Neural crest cell (in vitro differentiated cells): ENCODE data around the gene MED16. TPM values are rescaled to one million over a fixed set of nuclear protein-coding genes. Genes with fewer than 3 reads are reported as not detected.

ENCODE experiments used
- DNase-seq: peaks from one replicate; pipeline ENCODE4 v3.0.0; 2021; ENCODE audit warnings: low read depth, mixed read lengths, low spot score
- H3K27ac Mint-ChIP-seq: one replicate; pipeline ENCODE4 v1.8.0; 2021; ENCODE audit warnings: mild to moderate bottlenecking, mixed read lengths; ENCODE audit not compliant: unreplicated experiment
- H3K27me3 Mint-ChIP-seq: 2 replicates; pipeline ENCODE4 v1.8.0; 2021; ENCODE audit warnings: low read depth, mild to moderate bottlenecking, mixed read lengths
- H3K36me3 Mint-ChIP-seq: 2 replicates; pipeline ENCODE4 v1.8.0; 2021; ENCODE audit warnings: low read depth, mild to moderate bottlenecking, mixed read lengths
- H3K4me1 Mint-ChIP-seq: 2 replicates; pipeline ENCODE4 v1.8.0; 2021; ENCODE audit warnings: mixed read lengths
- H3K4me3 Mint-ChIP-seq: one replicate; pipeline ENCODE4 v1.8.0; 2021; ENCODE audit warnings: mild to moderate bottlenecking, mixed read lengths
- H3K9me3 Mint-ChIP-seq: 2 replicates; pipeline ENCODE4 v1.8.0; 2021; ENCODE audit warnings: mixed read lengths
- total RNA-seq: library from RNA; stranded (reverse); gene quantifications from 2 replicates; pipeline ENCODE4 v1.2.1, GENCODE V29; 2021
- TF ChIP-seq, protein P1 (sequence below): fragments of 200-600 bp; sonication (generic); conservative IDR thresholded peaks from 2 replicates; pipeline ENCODE4 v1.5.0; 2021; ENCODE audit warnings: antibody characterized with exemption, mild to moderate bottlenecking

The MED16 gene
- total RNA-seq, 1 donor from 2014 or later: 77.7 TPM

DNA sequence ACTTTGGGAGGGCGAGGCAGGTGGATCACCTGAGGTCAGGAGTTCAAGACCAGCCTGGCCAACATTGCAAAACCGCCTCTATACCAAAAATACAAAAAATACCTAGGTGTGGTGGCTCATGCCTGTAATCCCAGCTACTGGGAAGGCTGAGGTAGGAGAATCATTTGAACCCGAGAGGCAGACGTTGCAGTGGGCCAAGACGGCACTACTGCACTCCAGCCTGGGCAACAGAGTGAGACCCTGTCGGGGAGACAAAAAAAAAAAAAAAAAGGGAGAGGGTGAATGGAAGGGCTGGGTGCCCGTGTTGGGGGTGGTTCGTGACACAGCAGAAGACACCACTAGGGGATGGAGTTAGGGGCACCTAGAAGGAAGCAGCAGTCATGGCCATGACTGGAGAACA is 22.7 kb downstream of the MED16 start:
- H3K36me3 Mint-ChIP-seq: peaks cover 6% of the 10 kb centered on the region
- H3K27ac Mint-ChIP-seq: no peak overlapping the region

DNA sequence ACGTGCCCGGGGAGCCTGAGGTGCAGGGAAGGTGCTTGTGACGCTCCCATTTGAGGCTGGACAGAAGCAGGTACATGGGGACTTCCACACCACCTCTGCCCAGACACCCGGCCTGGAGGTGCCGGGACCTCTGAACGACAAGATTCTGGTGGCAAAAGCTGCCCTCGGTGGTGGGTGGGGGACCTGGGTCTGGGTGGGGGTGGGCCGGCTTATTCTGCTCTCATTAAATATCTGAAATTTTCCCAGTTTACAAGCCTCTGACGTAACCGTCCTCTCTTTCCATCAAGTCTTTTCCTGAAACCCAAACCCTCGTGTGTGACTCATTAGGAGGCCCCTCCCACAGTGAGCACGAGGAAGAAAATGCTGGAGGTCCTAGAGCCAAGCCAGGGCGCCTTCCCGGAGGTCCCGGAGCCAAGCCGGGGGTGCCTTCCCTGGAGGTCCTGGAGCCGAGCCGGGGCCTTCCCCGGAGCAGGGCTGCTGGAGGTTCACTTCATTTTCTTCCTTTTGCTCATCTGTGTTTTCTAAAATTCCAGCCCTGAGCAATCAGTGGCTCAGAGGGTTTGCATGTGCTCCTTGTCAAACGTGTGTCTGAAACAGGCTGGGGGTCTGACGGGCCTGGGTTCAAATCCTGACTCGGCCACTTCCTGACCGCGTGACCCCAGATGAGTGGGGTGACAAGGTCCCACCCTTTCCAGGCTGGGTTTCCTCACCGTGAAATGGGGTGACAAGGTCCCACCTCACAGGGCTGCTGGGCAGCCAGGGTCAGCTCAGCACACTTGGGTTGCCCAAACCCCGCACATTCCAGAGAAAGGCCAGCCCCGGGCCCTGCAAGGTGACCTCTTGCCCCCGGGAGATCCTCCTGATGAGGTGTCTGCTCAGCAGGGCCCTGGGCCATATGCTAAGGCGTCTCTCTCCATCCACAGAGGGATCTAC is 23.5 kb downstream of the MED16 start:
- DNase-seq: no peak
- H3K36me3 Mint-ChIP-seq: peaks cover 6% of the 10 kb centered on the region
- TF ChIP-seq, protein P1, sequence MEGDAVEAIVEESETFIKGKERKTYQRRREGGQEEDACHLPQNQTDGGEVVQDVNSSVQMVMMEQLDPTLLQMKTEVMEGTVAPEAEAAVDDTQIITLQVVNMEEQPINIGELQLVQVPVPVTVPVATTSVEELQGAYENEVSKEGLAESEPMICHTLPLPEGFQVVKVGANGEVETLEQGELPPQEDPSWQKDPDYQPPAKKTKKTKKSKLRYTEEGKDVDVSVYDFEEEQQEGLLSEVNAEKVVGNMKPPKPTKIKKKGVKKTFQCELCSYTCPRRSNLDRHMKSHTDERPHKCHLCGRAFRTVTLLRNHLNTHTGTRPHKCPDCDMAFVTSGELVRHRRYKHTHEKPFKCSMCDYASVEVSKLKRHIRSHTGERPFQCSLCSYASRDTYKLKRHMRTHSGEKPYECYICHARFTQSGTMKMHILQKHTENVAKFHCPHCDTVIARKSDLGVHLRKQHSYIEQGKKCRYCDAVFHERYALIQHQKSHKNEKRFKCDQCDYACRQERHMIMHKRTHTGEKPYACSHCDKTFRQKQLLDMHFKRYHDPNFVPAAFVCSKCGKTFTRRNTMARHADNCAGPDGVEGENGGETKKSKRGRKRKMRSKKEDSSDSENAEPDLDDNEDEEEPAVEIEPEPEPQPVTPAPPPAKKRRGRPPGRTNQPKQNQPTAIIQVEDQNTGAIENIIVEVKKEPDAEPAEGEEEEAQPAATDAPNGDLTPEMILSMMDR: no peak
- H3K4me1 Mint-ChIP-seq: peaks cover 4% of the 10 kb centered on the region
- no peaks in the 10 kb centered on the region for H3K9me3 Mint-ChIP-seq
- H3K4me3 Mint-ChIP-seq: no peak overlapping the region
- H3K27me3 Mint-ChIP-seq: peaks cover 16% of the 10 kb centered on the region
- no peak overlapping the region for H3K27ac Mint-ChIP-seq

More for the DNA sequence above, 22.7 kb downstream of the MED16 start:
- H3K9me3 Mint-ChIP-seq: no peaks in the 10 kb centered on the region
- TF ChIP-seq, protein P1: no peak
- no peak overlapping the region for H3K4me3 Mint-ChIP-seq
- peaks cover 13% of the 10 kb centered on the region for H3K27me3 Mint-ChIP-seq
- H3K4me1 Mint-ChIP-seq: peaks cover 4% of the 10 kb centered on the region
- no peak for DNase-seq

DNA sequence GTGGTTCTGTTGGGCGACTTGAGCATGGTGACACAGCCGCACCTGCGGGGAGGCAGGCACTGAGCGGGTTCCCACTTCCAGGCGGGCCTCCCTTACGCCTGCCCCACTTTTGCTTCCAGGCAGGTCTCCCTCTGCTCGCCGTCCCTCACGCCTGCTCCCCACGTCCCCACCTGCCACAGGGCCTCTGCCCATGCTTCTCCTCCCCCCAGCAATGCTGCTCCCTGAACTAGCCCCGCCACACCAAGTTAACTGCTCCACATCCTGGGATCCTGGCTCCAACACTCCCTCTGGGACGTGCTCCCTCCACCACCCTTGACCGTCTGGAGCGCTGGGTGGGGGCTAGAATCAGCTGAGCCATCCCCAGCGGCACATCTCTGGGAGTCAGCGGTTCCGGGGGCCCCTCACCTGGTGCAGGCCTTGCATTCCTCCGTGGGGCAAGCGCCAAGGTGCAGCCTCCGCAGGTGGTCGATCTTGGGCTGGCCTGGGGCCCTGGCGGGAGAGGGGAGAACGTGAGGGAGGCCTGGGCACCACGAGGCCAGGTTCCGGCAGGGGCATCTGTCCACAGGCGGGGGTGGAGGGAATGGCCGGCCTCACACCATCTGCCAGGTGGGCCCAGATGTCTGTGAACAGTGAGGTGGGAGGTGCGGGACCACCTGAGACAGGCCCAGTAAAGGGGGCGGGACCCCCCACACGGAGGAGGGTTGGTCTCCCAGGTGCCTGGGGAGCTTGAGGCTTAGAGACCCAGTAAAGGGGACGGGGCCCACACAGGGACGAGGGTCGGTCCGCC is 24.3 kb downstream of the MED16 start:
- Mint-ChIP-seq H3K4me1 (peaks cover 7% of the 10 kb centered on the region), H3K36me3 (peaks cover 6% of the 10 kb centered on the region), H3K27ac (no peak overlapping the region), H3K27me3 (peaks cover 20% of the 10 kb centered on the region), H3K4me3 (no peak overlapping the region), H3K9me3 (no peaks in the 10 kb centered on the region)
- no peak for DNase-seq
- TF ChIP-seq, protein P1: no peak

DNA sequence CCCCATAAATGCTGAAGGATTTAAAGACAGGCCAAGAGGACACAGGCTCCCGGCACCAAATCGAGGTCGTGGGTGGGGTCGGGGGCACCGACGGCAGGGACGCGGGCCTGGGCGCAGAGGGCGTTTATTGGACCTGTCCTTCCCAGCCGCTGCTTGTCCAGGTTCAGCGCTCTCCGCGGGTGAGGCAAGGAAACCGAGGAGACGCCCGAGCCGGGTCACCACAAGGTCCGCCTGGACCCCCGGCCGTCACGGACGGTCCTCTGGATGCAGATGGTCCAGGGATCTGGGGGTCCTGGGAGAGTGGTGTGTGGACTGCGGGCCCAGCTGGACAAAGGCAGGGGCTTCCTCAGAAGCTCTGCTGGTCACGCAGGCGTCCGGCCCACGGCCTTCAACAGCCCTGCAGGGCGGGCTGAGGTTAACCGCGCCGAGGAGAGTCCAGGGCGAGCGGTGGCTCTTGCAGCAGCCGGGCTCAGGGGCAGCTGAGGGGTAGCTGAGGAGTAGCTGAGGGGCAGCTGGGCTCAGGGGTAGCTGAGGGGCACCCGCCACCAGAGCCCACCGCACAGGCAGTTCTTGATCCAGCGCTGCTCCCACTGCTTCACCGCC is 25.0 kb downstream of the MED16 start:
- H3K4me1 Mint-ChIP-seq: peaks cover 8% of the 10 kb centered on the region
- H3K4me3 Mint-ChIP-seq: no peak overlapping the region
- DNase-seq: no peak
- peaks cover 6% of the 10 kb centered on the region for H3K36me3 Mint-ChIP-seq
- no peak overlapping the region for H3K27ac Mint-ChIP-seq
- no peaks in the 10 kb centered on the region for H3K9me3 Mint-ChIP-seq
- TF ChIP-seq, protein P1: no peak
- H3K27me3 Mint-ChIP-seq: peaks cover 27% of the 10 kb centered on the region

DNA sequence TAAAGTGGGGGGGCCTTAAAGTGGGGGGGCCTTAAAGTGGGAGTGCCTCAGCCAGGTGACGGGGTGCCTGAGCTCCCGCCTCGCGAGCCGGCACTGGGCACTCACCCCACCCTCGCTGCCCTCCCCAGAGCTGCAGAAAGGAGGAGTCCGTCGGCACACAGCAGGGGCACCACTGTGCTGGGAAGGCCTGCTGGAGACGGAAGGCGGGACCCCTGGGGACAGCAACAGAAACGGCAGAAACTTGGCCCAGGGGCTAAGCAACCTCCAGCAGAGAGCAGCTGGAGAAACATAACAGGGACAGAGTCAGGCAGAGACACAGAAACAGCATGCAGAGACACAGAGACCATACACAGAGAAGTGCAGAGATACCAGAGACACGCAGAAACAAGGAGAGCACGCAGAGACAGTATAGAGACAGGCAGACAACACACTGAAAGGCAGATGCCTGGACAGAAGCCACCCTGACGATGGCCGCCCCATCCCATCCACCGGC is 25.6 kb downstream of the MED16 start:
- peaks cover 31% of the 10 kb centered on the region for H3K27me3 Mint-ChIP-seq

More for the DNA sequence above, 25.6 kb downstream of the MED16 start:
- H3K9me3 Mint-ChIP-seq: no peaks in the 10 kb centered on the region
- DNase-seq: no peak
- H3K4me1 Mint-ChIP-seq: peaks cover 11% of the 10 kb centered on the region
- H3K27ac Mint-ChIP-seq: peak overlapping the region; percentile 62
- H3K36me3 Mint-ChIP-seq: peaks cover 6% of the 10 kb centered on the region
- TF ChIP-seq, protein P1: no peak
- peak overlapping the region; percentile 31 for H3K4me3 Mint-ChIP-seq
